ENCODE data around the gene AJAP1.

- TF ChIP-seq EZH2 (optimal IDR thresholded peaks at IDR 0.05; ENCODE audit: low read depth, low read length) (no peak), EZH2phosphoT487 (IDR thresholded peaks at IDR 0.05; ENCODE audit: low read length) (no peak), CTCF (IDR thresholded peaks at IDR 0.05; ENCODE audit: low read length) (no peak)
Observed at GRCh38 chr1:4745560-4745959, 91.2 kb downstream of the AJAP1 start.

Measured in MM.1S (cell line).